ENCODE results near the gene ETV2.

ETV2 gene

DNA sequence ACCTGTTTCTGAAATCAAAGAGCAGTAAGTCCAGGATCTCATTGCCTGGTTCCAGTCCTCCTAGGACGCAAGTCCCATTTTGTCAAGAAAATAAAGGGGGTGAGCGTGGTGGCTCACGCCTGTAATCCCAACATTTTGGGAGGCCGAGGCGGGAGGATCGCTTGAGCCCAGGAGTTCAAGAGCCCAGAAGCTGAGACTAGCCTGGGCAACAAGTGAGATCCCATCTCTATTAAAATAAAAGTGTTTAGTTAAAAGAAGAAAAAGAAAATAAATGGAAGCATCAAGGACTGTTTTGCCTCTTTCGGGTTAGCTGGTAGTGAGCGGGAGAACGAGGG lies 29.4 kb upstream of the ETV2 start:
- Histone ChIP-seq H3K9me3 (ENCODE audit: control insufficient read depth in 1 of 2, low read length in 2 of 2) (peaks cover 0 to 5% of the 10 kb centered on the region in 2 donors), H3K36me3 (ENCODE audit: control insufficient read depth in 1 of 2, insufficient read depth in 2 of 2, low read length in 2 of 2) (peaks cover 4 to 14% of the 10 kb centered on the region in 2 donors), H3K4me1 (ENCODE audit: control insufficient read depth in 1 of 2, insufficient read depth in 2 of 2, low read length in 2 of 2) (peaks cover 0 to 15% of the 10 kb centered on the region in 2 donors), H3K4me3 (ENCODE audit: low read depth in 1 of 2, low read length in 2 of 2) (peak overlapping the region; percentile 88 to 89), H3K27me3 (ENCODE audit: low read depth, low read length) (no peaks in the 10 kb centered on the region), H3K27ac (ENCODE audit: low read length) (no peak overlapping the region)

DNA sequence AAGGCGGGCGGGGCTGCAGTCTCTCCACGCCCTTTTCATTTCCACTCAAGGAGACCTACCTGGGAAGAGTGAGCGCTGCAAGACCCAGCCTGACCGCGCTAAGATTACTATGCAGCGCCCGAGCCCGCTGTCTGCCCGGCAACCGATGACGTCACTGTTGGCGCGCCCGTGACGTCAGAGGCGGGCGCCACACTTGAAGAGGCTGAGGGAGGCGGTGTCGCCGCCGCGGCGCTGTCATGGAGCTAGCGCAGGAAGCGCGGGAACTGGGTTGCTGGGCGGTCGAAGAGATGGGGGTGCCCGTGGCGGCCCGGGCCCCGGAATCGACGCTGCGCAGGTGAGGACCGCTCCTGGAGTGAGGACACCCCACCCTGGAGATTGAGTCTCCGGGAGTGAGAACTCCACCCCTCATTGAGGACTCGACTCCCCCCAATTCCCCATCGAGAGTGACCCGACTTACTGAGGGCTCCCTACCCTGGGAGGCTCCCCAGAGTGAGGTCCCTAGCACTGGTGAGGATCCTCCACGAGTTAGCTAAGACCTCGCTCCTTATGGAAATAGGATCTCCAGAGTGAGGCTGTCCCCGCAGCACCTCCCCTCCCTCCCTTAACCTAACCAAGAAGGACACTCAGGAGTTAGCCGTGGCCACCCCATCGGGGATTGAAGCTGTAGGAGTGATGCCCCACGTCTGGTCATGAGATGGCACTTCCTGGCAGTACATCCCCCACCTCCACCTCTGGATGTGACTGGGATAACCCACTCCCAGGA lies 28.8 kb upstream of the ETV2 start, which contains the start of gene HAUS5:
Gene HAUS5 (plus strand): TSS at position 177 of the 763 bp plus-strand sequence. CDS start 60 bp downstream, at position 237.
- Histone ChIP-seq H3K27ac (ENCODE audit: low read length) (no peak within 1 kb of the TSS), H3K4me1 (ENCODE audit: control insufficient read depth in 1 of 2, insufficient read depth in 2 of 2, low read length in 2 of 2) (peaks cover 0 to 15% of the 10 kb centered on the region in 2 donors), H3K36me3 (ENCODE audit: control insufficient read depth in 1 of 2, insufficient read depth in 2 of 2, low read length in 2 of 2) (peaks cover 4 to 20% of the 10 kb centered on the region in 2 donors), H3K4me3 (ENCODE audit: low read depth in 1 of 2, low read length in 2 of 2) (peak within 1 kb of the TSS; percentile 88 to 89), H3K9me3 (ENCODE audit: control insufficient read depth in 1 of 2, low read length in 2 of 2) (peaks cover 0 to 5% of the 10 kb centered on the region in 2 donors), H3K27me3 (ENCODE audit: low read depth, low read length) (no peaks in the 10 kb centered on the region)

DNA sequence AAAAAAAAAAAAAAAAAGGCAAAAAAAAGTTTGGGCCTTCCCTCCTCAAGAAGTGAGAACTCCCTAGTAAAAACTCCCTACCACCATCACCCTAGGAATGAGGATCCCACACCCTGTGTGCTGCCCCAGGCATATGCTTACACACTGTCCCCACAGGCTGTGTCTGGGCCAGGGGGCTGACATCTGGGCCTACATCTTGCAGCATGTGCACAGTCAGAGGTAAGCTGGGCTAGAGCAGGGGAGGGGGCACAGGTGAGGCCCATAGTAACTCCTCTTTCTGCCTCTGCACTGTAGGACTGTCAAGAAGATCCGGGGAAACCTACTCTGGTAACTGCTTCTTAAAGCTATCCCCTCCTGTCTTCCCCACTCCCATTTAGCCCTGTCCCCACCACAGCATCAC lies 28.0 kb upstream of the ETV2 start:
- H3K9me3 ChIP-seq (ENCODE audit: control insufficient read depth in 1 of 2, low read length in 2 of 2): peaks cover 0 to under 1% of the 10 kb centered on the region in 2 donors
- H3K27ac ChIP-seq (ENCODE audit: low read length): no peak overlapping the region
- H3K4me1 ChIP-seq (ENCODE audit: control insufficient read depth in 1 of 2, insufficient read depth in 2 of 2, low read length in 2 of 2): peaks cover 0 to 15% of the 10 kb centered on the region in 2 donors
- peak overlapping the region in 1 of 2 donors; percentile 88 for H3K4me3 ChIP-seq (ENCODE audit: low read depth in 1 of 2, low read length in 2 of 2)
- no peaks in the 10 kb centered on the region for H3K27me3 ChIP-seq (ENCODE audit: low read depth, low read length)
- peaks cover 4 to 23% of the 10 kb centered on the region in 2 donors for H3K36me3 ChIP-seq (ENCODE audit: control insufficient read depth in 1 of 2, insufficient read depth in 2 of 2, low read length in 2 of 2)

DNA sequence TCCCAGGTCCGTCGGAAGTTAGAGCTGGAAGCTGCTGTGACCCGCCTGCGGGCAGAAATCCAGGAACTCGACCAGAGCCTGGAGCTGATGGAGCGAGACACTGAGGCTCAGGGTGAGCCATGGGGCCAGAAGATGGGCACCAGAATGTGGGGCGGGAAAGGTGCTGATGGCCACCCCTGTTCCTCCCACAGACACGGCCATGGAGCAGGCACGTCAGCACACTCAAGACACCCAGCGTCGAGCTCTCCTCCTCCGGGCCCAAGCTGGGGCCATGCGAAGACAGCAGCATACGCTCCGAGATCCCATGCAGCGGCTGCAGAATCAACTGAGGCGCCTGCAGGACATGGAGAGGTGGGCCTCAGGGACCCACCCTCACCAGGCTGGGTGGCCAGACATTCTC lies 26.5 kb upstream of the ETV2 start:
- Histone ChIP-seq H3K27ac (ENCODE audit: low read length) (no peak overlapping the region), H3K4me3 (ENCODE audit: low read depth in 1 of 2, low read length in 2 of 2) (no peak overlapping the region), H3K36me3 (ENCODE audit: control insufficient read depth in 1 of 2, insufficient read depth in 2 of 2, low read length in 2 of 2) (peaks cover 4 to 32% of the 10 kb centered on the region in 2 donors), H3K4me1 (ENCODE audit: control insufficient read depth in 1 of 2, insufficient read depth in 2 of 2, low read length in 2 of 2) (peaks cover 0 to 15% of the 10 kb centered on the region in 2 donors), H3K9me3 (ENCODE audit: control insufficient read depth in 1 of 2, low read length in 2 of 2) (no peaks in the 10 kb centered on the region), H3K27me3 (ENCODE audit: low read depth, low read length) (no peaks in the 10 kb centered on the region)

DNA sequence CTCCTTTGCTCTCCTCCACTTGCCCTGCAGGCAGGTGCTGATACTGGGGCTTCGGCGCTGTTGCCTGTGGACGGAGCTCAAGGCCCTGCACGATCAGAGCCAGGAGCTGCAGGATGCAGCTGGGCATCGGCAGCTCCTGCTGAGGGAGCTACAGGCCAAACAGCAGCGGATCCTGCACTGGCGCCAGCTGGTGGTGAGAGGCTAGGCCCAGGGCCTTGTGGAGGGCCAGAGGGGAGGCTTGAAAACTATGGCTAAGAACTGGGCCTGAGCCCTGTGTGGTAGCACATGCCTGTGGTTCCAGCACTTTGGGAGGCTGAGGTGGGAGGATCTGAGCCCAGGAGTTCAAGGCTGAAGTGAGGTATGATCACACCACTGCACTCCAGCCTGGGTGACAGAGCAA lies 22.7 kb upstream of the ETV2 start:
- H3K27me3 ChIP-seq (ENCODE audit: low read depth, low read length): no peaks in the 10 kb centered on the region
- peaks cover 4 to 38% of the 10 kb centered on the region in 2 donors for H3K36me3 ChIP-seq (ENCODE audit: control insufficient read depth in 1 of 2, insufficient read depth in 2 of 2, low read length in 2 of 2)
- no peaks in the 10 kb centered on the region for H3K4me1 ChIP-seq (ENCODE audit: control insufficient read depth in 1 of 2, insufficient read depth in 2 of 2, low read length in 2 of 2)
- H3K27ac ChIP-seq (ENCODE audit: low read length): no peak overlapping the region
- no peak overlapping the region for H3K4me3 ChIP-seq (ENCODE audit: low read depth in 1 of 2, low read length in 2 of 2)
- H3K9me3 ChIP-seq (ENCODE audit: control insufficient read depth in 1 of 2, low read length in 2 of 2): no peaks in the 10 kb centered on the region

DNA sequence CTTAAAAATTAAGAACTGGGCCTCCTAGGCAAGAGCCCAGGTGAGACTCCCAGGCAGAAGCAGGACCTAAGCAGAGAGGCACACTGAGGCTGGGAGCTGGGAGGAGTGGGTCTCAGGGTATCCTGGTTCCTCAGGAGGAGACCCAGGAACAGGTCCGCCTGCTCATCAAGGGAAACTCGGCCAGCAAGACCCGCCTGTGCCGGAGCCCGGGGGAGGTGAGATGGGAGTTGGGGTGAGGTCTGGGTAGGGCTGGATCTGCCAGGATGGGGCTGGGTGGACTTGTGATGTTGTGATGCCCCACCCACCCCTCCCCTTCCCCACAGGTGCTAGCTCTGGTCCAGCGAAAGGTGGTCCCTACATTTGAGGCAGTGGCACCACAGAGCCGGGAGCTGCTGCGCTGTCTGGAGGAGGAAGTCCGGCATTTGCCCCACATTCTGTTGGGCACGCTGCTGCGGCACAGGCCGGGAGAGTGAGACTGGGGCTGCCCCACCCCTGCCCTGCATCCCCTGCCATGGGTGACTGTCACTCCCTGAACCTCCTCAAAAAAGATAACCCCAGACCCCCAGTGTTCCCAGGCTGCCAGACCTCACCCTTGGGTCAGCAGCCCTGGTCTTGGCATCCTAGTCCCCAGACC lies 22.1 kb upstream of the ETV2 start:
- H3K36me3 ChIP-seq (ENCODE audit: control insufficient read depth in 1 of 2, insufficient read depth in 2 of 2, low read length in 2 of 2): peaks cover 4 to 38% of the 10 kb centered on the region in 2 donors
- no peaks in the 10 kb centered on the region for H3K27me3 ChIP-seq (ENCODE audit: low read depth, low read length)
- H3K27ac ChIP-seq (ENCODE audit: low read length): no peak overlapping the region
- no peak overlapping the region for H3K4me3 ChIP-seq (ENCODE audit: low read depth in 1 of 2, low read length in 2 of 2)
- no peaks in the 10 kb centered on the region for H3K9me3 ChIP-seq (ENCODE audit: control insufficient read depth in 1 of 2, low read length in 2 of 2)
- H3K4me1 ChIP-seq (ENCODE audit: control insufficient read depth in 1 of 2, insufficient read depth in 2 of 2, low read length in 2 of 2): no peaks in the 10 kb centered on the region

DNA sequence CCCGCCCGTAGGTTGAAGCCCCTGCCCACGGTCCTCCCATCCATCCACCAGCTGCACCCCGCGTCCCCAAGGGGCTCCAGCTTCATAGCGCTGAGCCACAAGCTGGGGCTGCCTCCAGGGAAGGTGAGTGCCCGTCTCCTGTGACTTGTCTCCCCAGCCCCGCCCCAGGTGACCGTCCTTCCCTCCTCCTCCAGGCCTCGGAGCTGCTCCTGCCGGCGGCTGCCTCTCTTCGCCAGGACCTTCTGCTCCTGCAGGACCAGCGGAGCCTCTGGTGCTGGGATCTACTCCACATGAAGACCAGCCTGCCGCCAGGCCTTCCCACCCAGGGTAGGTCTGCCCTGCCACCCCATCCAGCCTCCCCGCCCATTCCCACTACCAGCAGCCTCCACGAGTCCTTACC lies 21.5 kb upstream of the ETV2 start:
- Histone ChIP-seq H3K36me3 (ENCODE audit: control insufficient read depth in 1 of 2, insufficient read depth in 2 of 2, low read length in 2 of 2) (peaks cover 4 to 35% of the 10 kb centered on the region in 2 donors), H3K27me3 (ENCODE audit: low read depth, low read length) (no peaks in the 10 kb centered on the region), H3K9me3 (ENCODE audit: control insufficient read depth in 1 of 2, low read length in 2 of 2) (no peaks in the 10 kb centered on the region), H3K27ac (ENCODE audit: low read length) (no peak overlapping the region), H3K4me3 (ENCODE audit: low read depth in 1 of 2, low read length in 2 of 2) (no peak overlapping the region), H3K4me1 (ENCODE audit: control insufficient read depth in 1 of 2, insufficient read depth in 2 of 2, low read length in 2 of 2) (no peaks in the 10 kb centered on the region)

DNA sequence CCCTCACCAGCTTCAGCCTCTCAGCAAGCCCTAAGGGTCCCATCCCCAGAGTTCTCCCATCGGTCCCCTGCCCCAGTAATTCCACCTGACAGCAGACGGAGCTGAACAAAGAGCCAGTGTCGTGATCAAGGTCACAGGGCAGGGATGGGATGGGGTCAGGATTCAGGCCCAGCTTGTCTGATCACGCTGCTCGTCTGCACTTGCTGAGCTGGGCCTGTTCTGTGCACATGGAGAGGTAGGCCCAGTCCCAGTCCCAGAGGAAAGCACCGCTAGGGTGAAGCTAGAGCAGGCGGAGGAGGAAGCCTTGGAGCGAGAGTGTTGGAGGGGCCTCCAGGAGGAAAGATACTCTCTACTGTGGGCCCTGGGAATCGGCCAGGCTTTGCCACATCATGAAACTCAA lies 19.8 kb upstream of the ETV2 start:
- peaks cover 4 to 28% of the 10 kb centered on the region in 2 donors for H3K36me3 ChIP-seq (ENCODE audit: control insufficient read depth in 1 of 2, insufficient read depth in 2 of 2, low read length in 2 of 2)
- H3K9me3 ChIP-seq (ENCODE audit: control insufficient read depth in 1 of 2, low read length in 2 of 2): no peaks in the 10 kb centered on the region
- H3K4me3 ChIP-seq (ENCODE audit: low read depth in 1 of 2, low read length in 2 of 2): no peak overlapping the region
- H3K4me1 ChIP-seq (ENCODE audit: control insufficient read depth in 1 of 2, insufficient read depth in 2 of 2, low read length in 2 of 2): no peaks in the 10 kb centered on the region
- H3K27me3 ChIP-seq (ENCODE audit: low read depth, low read length): no peaks in the 10 kb centered on the region
- no peak overlapping the region for H3K27ac ChIP-seq (ENCODE audit: low read length)

DNA sequence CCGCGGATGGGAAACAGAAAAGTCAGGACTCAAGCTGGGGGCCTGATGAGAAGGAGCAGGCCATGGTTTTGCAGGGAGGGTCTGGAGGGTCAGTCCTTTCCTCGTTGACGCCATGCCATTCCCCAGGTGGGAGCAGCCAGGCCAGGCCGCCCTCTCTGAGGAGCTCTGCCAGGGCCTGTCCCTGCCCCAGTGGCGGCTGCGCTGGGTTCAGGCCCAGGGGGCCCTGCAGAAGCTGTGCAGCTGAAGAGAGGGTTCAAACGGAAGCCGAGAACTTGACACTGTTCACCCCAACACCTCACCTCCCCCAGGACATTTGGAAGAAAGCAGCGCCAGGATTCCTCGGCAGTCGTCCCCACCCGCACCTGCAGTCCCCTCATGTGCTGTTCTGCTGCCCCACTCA lies 18.8 kb upstream of the ETV2 start:
- Histone ChIP-seq H3K9me3 (ENCODE audit: control insufficient read depth in 1 of 2, low read length in 2 of 2) (no peaks in the 10 kb centered on the region), H3K27ac (ENCODE audit: low read length) (no peak overlapping the region), H3K36me3 (ENCODE audit: control insufficient read depth in 1 of 2, insufficient read depth in 2 of 2, low read length in 2 of 2) (peaks cover 0 to 18% of the 10 kb centered on the region in 2 donors), H3K4me1 (ENCODE audit: control insufficient read depth in 1 of 2, insufficient read depth in 2 of 2, low read length in 2 of 2) (no peaks in the 10 kb centered on the region), H3K27me3 (ENCODE audit: low read depth, low read length) (no peaks in the 10 kb centered on the region), H3K4me3 (ENCODE audit: low read depth in 1 of 2, low read length in 2 of 2) (no peak overlapping the region)

DNA sequence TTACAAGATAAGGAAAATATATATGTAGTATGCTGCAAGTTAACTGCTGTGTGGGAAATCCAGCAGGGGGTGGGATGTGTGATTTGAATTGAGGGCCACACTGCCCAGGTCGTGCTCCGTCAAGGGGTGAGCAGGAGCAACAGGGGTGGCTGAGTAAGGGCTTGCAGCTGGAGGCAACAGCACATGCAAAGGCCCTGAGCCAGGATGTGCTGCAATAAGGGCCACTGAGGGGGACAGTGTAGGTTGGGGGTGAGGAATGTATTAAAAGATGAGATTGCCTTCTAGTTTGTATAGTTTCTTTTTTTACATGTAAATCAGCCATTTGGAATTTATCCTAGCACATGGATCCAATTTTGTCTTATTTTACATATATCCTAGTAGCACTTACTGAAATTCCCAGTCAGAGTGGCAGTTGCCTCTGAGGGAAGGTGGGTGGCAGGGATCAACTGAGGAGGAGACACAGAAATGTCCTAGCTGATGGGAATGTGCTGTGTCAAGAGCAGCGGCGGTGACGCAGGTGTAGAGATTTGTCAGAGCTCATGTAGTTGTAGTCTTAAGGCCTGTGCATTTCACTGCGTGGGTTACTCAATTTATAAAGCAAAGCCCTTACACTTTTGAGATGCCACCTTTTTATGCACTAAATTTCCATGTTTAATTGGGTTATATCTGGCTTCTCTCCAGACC lies 18.1 kb upstream of the ETV2 start:
- Histone ChIP-seq H3K4me3 (ENCODE audit: low read depth in 1 of 2, low read length in 2 of 2) (no peak overlapping the region), H3K27ac (ENCODE audit: low read length) (no peak overlapping the region), H3K27me3 (ENCODE audit: low read depth, low read length) (no peaks in the 10 kb centered on the region), H3K9me3 (ENCODE audit: control insufficient read depth in 1 of 2, low read length in 2 of 2) (no peaks in the 10 kb centered on the region), H3K4me1 (ENCODE audit: control insufficient read depth in 1 of 2, insufficient read depth in 2 of 2, low read length in 2 of 2) (no peaks in the 10 kb centered on the region), H3K36me3 (ENCODE audit: control insufficient read depth in 1 of 2, insufficient read depth in 2 of 2, low read length in 2 of 2) (peaks cover 0 to 15% of the 10 kb centered on the region in 2 donors)

DNA sequence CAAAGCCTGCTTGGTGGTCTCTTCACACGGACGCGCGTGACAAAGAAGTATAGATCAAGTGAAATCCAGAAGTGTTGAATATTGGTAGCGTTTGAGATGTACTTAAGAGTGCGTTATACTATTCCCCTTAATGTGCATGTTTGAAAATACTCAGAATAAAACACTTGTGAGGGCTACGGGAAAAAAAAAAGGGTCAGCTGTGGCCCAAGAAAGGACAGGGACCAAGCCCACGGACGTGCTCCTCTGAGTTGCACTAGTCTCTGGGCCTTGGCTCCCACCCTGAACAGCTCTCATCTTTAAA lies 13.3 kb upstream of the ETV2 start:
- no peaks in the 10 kb centered on the region for H3K9me3 ChIP-seq (ENCODE audit: control insufficient read depth in 1 of 2, low read length in 2 of 2)
- H3K27me3 ChIP-seq (ENCODE audit: low read depth, low read length): no peaks in the 10 kb centered on the region
- H3K36me3 ChIP-seq (ENCODE audit: control insufficient read depth in 1 of 2, insufficient read depth in 2 of 2, low read length in 2 of 2): peaks cover 23 to 28% of the 10 kb centered on the region in 2 donors
- peak overlapping the region; percentile 92 to 99 for H3K4me3 ChIP-seq (ENCODE audit: low read depth in 1 of 2, low read length in 2 of 2)
- peaks cover 6 to 18% of the 10 kb centered on the region in 2 donors for H3K4me1 ChIP-seq (ENCODE audit: control insufficient read depth in 1 of 2, insufficient read depth in 2 of 2, low read length in 2 of 2)
- H3K27ac ChIP-seq (ENCODE audit: low read length): peak overlapping the region; percentile 82

Data from muscle layer of duodenum (tissue), 2 donors.